ENCODE data around the gene FBLIM1.
A peak's percentile ranks its signal among the peaks of the same experiment; 100 is the strongest.

DNA sequence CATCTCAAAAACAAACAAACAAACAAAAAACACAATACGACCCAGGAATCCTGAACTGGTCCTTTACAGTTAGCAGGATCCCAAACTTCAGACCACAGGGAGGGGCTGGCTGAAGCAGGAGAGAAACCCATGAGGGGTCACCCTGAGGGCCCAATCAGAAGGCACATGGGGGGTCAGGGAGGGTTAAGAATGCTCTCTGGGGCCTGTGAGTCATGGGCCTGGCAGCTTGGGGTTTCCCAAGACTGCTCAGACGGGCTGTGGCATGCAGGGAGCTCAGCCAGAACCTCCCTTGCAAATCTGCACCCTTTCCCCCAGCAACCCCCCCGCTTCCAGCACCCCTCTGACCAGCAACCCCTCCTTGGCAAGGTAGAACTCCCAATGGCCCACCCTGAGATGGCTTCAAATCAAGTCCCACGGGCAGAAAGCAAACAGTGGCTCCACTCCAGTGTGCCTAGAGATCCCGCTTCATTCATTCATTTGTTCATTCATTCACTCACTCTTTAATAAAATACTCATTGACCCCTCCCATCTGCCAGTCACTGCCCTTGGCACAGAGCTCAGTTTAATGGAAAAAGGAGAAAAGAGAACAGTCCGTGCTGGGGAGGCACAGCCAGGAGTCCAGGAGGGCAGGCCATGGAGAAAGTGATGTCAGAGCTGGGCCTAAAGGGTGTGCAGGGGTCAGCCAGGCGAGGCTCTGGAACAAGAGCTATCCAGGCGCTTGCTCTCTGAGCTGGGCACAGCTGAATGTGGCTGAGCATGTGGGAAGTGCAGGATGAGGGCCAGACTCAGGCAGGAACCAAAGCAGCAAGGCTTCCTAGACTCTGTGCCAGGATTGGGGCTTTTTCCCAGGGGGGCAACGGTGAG lies 40.6 kb downstream of the FBLIM1 start:
- TF ChIP-seq, protein P1, sequence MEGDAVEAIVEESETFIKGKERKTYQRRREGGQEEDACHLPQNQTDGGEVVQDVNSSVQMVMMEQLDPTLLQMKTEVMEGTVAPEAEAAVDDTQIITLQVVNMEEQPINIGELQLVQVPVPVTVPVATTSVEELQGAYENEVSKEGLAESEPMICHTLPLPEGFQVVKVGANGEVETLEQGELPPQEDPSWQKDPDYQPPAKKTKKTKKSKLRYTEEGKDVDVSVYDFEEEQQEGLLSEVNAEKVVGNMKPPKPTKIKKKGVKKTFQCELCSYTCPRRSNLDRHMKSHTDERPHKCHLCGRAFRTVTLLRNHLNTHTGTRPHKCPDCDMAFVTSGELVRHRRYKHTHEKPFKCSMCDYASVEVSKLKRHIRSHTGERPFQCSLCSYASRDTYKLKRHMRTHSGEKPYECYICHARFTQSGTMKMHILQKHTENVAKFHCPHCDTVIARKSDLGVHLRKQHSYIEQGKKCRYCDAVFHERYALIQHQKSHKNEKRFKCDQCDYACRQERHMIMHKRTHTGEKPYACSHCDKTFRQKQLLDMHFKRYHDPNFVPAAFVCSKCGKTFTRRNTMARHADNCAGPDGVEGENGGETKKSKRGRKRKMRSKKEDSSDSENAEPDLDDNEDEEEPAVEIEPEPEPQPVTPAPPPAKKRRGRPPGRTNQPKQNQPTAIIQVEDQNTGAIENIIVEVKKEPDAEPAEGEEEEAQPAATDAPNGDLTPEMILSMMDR (IDR thresholded peaks at IDR 0.05) = no peak
- TF ChIP-seq EP300 (IDR thresholded peaks at IDR 0.05; ENCODE audit: low read depth) (peak; percentile 68), POLR2AphosphoS5 (IDR thresholded peaks at IDR 0.05) (peak; percentile 27 to 62 (median 28))
